NCI-H345 treated with DMSO at 0.1 percent for 48 hours (cell line): ENCODE measurements around the gene CDK7.
"Not testable (repeated sequence)": the region's sequence is repeated elsewhere in the genome, so short reads cannot be mapped to it uniquely, and the experiment has no call there.

ENCODE experiments used
- DNase-seq: peaks from one replicate; lab custom pipeline; 2025; ENCODE audit not compliant: unreplicated experiment; lab: John Stamatoyannopoulos, UW

The CDK7 gene

GRCh38 chr5:69236733-69237132 lies 2.0 kb downstream of the CDK7 start:
- not testable (repeated sequence) for DNase-seq

- DNase-seq: no peak
These were observed 3.2 kb downstream of the CDK7 start for GRCh38 chr5:69237877-69238276.

- DNase-seq: no peak
These were observed 4.1 kb downstream of the CDK7 start for GRCh38 chr5:69238760-69239251.

GRCh38 chr5:69242215-69242927 lies 7.7 kb downstream of the CDK7 start:
- DNase-seq: no peak

GRCh38 chr5:69245031-69245430 lies 10.3 kb downstream of the CDK7 start:
- DNase-seq: no peak

GRCh38 chr5:69248019-69248418 lies 13.3 kb downstream of the CDK7 start:
- no peak for DNase-seq

- DNase-seq: no peak
These were observed 15.9 kb downstream of the CDK7 start for GRCh38 chr5:69250593-69250992.

GRCh38 chr5:69252437-69252836 lies 17.8 kb downstream of the CDK7 start:
- DNase-seq: no peak

- DNase-seq: not testable (repeated sequence)
These were observed 21.3 kb downstream of the CDK7 start for GRCh38 chr5:69255940-69256339.

- no peak for DNase-seq
These were observed 22.9 kb downstream of the CDK7 start for GRCh38 chr5:69257577-69257976.

GRCh38 chr5:69261034-69261433 lies 26.3 kb downstream of the CDK7 start:
- DNase-seq: no peak

- DNase-seq: no peak
These were observed 31.2 kb downstream of the CDK7 start for GRCh38 chr5:69265931-69266330.

GRCh38 chr5:69268899-69269298 lies 34.2 kb downstream of the CDK7 start:
- no peak for DNase-seq

- no peak for DNase-seq
These were observed 36.2 kb downstream of the CDK7 start for GRCh38 chr5:69270840-69271239.

GRCh38 chr5:69271376-69271775 lies 36.7 kb downstream of the CDK7 start:
- no peak for DNase-seq

- DNase-seq: no peak
These were observed 40.9 kb downstream of the CDK7 start for GRCh38 chr5:69275563-69275962.

- DNase-seq: no peak
These were observed 41.9 kb downstream of the CDK7 start for GRCh38 chr5:69276422-69277174.

GRCh38 chr5:69279517-69279916 lies 44.8 kb downstream of the CDK7 start:
- no peak for DNase-seq

GRCh38 chr5:69281114-69281513 lies 46.4 kb downstream of the CDK7 start:
- DNase-seq: no peak

- DNase-seq: no peak
These were observed 49.5 kb downstream of the CDK7 start for GRCh38 chr5:69284203-69284602.

GRCh38 chr5:69285448-69286116 lies 50.9 kb downstream of the CDK7 start:
- DNase-seq: no peak

GRCh38 chr5:69288069-69288468 lies 53.4 kb downstream of the CDK7 start:
- no peak for DNase-seq
